Superior temporal gyrus (tissue), 1 donor: ENCODE results near the gene CFAP92.
"Not testable (repeated sequence)": the region's sequence is repeated elsewhere in the genome, so short reads cannot be mapped to it uniquely, and the experiment has no call there.

Experiments
- DNase-seq: peaks from one replicate; pipeline ENCODE4 v3.0.0-alpha.2; 2016; ENCODE audit errors: extremely low spot score

CFAP92 gene

GRCh38 chr3:128895843-128896697, 97.8 kb downstream of the CFAP92 start:
- no peak for DNase-seq

GRCh38 chr3:128889139-128889894, 104.6 kb downstream of the CFAP92 start:
- DNase-seq: no peak

GRCh38 chr3:128884992-128885391, 108.9 kb downstream of the CFAP92 start:
- no peak for DNase-seq

- no peak for DNase-seq
Measured at GRCh38 chr3:128882719-128883118, 111.2 kb downstream of the CFAP92 start.

GRCh38 chr3:128881576-128881975, 112.3 kb downstream of the CFAP92 start:
- DNase-seq: no peak

- DNase-seq: not testable (repeated sequence)
Measured at GRCh38 chr3:128880455-128880854, 113.4 kb downstream of the CFAP92 start.

- DNase-seq: no peak
Measured at GRCh38 chr3:128879991-128880390, 113.9 kb downstream of the CFAP92 start.

GRCh38 chr3:128879125-128879969, 114.5 kb downstream of the CFAP92 start, which contains the start of gene ACAD9:
ACAD9 (plus strand) TSS chr3:128879620; CDS start chr3:128879692, 72 bp downstream.
- peak; percentile 99 for DNase-seq

- DNase-seq: no peak
Measured at GRCh38 chr3:128878556-128879124, 115.2 kb downstream of the CFAP92 start.

- DNase-seq: no peak
Measured at GRCh38 chr3:128878011-128878457, 115.8 kb downstream of the CFAP92 start.

- peak; percentile 15 for DNase-seq
Measured at GRCh38 chr3:128875556-128876120, 118.2 kb downstream of the CFAP92 start.

- DNase-seq: no peak
Measured at GRCh38 chr3:128874481-128875180, 119.2 kb downstream of the CFAP92 start.

- DNase-seq: no peak
Measured at GRCh38 chr3:128873244-128874022, 120.4 kb downstream of the CFAP92 start.

GRCh38 chr3:128872744-128873143, 121.1 kb downstream of the CFAP92 start:
- no peak for DNase-seq

- no peak for DNase-seq
Measured at GRCh38 chr3:128872282-128872681, 121.6 kb downstream of the CFAP92 start.

GRCh38 chr3:128870347-128870746, 123.5 kb downstream of the CFAP92 start:
- no peak for DNase-seq

- DNase-seq: no peak
Measured at GRCh38 chr3:128867200-128868125, 126.4 kb downstream of the CFAP92 start.
